Measurements from ENCODE around the gene TMCC1. TPM values are rescaled to one million over a fixed set of nuclear protein-coding genes. Genes with fewer than 3 reads are reported as not detected.

TMCC1 gene
- total RNA-seq, 1 experiment from 2014 or later = 6.2 TPM

DNA sequence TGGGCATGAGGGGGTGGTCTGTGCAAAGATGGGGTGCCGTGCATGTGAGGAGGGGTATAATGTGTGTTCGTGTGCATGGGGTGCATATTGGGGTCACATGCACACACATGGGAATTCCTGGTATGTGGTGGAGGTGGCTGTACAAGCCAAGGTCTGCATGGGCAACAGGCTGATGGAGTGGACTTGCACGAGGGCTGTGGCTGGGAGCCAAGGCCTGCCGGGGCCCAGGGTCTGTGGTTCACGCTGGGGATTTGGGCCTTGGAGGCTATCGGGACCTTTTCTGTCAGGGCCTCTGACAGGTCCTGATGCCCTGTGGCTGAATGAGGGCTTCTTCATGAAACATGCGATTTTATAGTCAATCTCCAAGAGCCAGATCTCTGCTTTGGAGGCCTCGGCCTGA is 277.2 kb downstream of the TMCC1 start:
- DNase-seq (no peak), ATAC-seq (no peak)
- ChIA-PET POLR2A (ENCODE audit: unreplicated experiment) (no interaction called here), CTCF (no interaction called here)
- TF ChIP-seq EZH2phosphoT487 (IDR thresholded peaks at IDR 0.05; ENCODE audit: borderline replicate concordance, low read length) (no peak), EZH2 (IDR thresholded peaks at IDR 0.05; ENCODE audit: low read length, unreplicated experiment) (no peak)
- TF ChIP-seq, protein P1, sequence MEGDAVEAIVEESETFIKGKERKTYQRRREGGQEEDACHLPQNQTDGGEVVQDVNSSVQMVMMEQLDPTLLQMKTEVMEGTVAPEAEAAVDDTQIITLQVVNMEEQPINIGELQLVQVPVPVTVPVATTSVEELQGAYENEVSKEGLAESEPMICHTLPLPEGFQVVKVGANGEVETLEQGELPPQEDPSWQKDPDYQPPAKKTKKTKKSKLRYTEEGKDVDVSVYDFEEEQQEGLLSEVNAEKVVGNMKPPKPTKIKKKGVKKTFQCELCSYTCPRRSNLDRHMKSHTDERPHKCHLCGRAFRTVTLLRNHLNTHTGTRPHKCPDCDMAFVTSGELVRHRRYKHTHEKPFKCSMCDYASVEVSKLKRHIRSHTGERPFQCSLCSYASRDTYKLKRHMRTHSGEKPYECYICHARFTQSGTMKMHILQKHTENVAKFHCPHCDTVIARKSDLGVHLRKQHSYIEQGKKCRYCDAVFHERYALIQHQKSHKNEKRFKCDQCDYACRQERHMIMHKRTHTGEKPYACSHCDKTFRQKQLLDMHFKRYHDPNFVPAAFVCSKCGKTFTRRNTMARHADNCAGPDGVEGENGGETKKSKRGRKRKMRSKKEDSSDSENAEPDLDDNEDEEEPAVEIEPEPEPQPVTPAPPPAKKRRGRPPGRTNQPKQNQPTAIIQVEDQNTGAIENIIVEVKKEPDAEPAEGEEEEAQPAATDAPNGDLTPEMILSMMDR (conservative IDR thresholded peaks at IDR 0.05; ENCODE audit: low read depth, low read length) = no peak
- Histone ChIP-seq H4K20me1 (ENCODE audit: low read length) (no peaks in the 10 kb centered on the region), H3K4me1 (ENCODE audit: insufficient read depth, low read length) (no peaks in the 10 kb centered on the region), H3K36me3 (ENCODE audit: low read depth, low read length) (no peaks in the 10 kb centered on the region), H3K9ac (ENCODE audit: low read length) (no peak overlapping the region), H3F3A (ENCODE audit: low read length, unreplicated experiment) (no peaks in the 10 kb centered on the region), H3K27me3 (ENCODE audit: low read length) (no peaks in the 10 kb centered on the region), H3K4me2 (ENCODE audit: low read length) (no peak overlapping the region), H2AFZ (ENCODE audit: low read length) (no peak overlapping the region), H3K9me2 (replicated peaks; ENCODE audit: low read length) (no peaks in the 10 kb centered on the region), H3K4me3 (ENCODE audit: low read length) (no peak overlapping the region), H3K9me3 (ENCODE audit: low read length) (no peaks in the 10 kb centered on the region), H3K79me2 (ENCODE audit: low read length) (no peaks in the 10 kb centered on the region), H3K27ac (ENCODE audit: low read length) (no peak overlapping the region)
- no TSS peak for BruUV-seq (replicated peaks)
- intact Hi-C loops (cut with micrococcal nuclease) = no loop called here

DNA sequence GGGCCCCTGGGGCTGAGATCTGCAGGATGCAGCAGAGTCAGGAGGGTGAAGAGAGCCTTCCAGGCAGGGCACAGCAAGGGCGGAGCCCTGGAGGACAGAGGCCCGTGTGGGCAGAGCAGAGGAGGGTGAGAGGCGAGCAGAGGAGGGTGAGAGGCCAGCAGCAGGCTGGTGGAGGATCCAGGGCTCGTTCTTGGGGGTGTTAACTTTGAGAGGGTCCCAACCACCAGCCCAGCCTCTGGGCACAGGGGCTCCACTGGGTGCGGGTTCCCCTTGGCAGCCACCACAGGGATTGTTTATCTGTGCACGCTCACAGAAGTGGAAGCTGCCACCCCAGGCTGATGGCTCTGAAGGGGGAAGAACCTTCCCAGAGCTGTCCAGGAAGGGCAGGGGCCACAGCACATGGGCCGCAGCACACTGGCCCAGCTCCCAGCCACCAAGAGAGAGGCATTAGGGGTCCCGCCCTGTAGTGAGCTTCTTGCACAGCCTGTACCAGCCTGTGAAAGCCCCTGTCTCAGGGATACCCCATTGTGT is 277.7 kb downstream of the TMCC1 start:
- Histone ChIP-seq H3K4me3 (ENCODE audit: low read length) (no peak overlapping the region), H3K4me2 (ENCODE audit: low read length) (no peak overlapping the region), H3K79me2 (ENCODE audit: low read length) (no peaks in the 10 kb centered on the region), H3K9ac (ENCODE audit: low read length) (no peak overlapping the region), H3K9me2 (replicated peaks; ENCODE audit: low read length) (no peaks in the 10 kb centered on the region), H3K36me3 (ENCODE audit: low read depth, low read length) (no peaks in the 10 kb centered on the region), H3F3A (ENCODE audit: low read length, unreplicated experiment) (no peaks in the 10 kb centered on the region), H4K20me1 (ENCODE audit: low read length) (no peaks in the 10 kb centered on the region), H3K9me3 (ENCODE audit: low read length) (no peaks in the 10 kb centered on the region), H3K4me1 (ENCODE audit: insufficient read depth, low read length) (no peaks in the 10 kb centered on the region), H3K27ac (ENCODE audit: low read length) (no peak overlapping the region), H3K27me3 (ENCODE audit: low read length) (no peaks in the 10 kb centered on the region), H2AFZ (ENCODE audit: low read length) (no peak overlapping the region)
- TF ChIP-seq, protein P1 (conservative IDR thresholded peaks at IDR 0.05; ENCODE audit: low read depth, low read length) = no peak
- TF ChIP-seq EZH2 (IDR thresholded peaks at IDR 0.05; ENCODE audit: low read length, unreplicated experiment) (no peak), EZH2phosphoT487 (IDR thresholded peaks at IDR 0.05; ENCODE audit: borderline replicate concordance, low read length) (no peak)
- DNase-seq (no peak), ATAC-seq (no peak)
- ChIA-PET CTCF (no interaction called here), POLR2A (ENCODE audit: unreplicated experiment) (no interaction called here)
- no TSS peak for BruUV-seq (replicated peaks)
- intact Hi-C loops (cut with micrococcal nuclease) = no loop called here

DNA sequence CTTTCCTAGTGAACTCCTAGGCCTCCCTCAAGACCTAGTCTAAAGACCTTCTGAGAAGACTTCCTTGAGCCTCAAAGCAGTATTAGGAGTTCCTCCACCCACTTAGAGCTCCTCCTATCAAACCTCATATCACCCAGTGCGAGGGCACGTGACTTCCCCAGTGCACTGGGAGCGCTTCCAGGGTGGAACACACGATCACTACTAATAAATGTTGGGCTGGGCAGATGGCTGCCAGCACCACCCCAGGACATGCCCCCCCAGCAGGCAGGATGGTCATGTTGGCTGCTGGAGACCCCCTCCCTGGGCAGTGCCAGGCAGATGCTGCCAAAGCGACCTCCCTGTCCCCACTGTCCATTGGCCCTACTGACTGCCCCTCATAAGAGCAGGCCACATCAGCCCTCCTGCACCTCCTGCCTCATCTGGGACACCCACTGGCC is 278.6 kb downstream of the TMCC1 start:
- TF ChIP-seq EZH2phosphoT487 (IDR thresholded peaks at IDR 0.05; ENCODE audit: borderline replicate concordance, low read length) (no peak), EZH2 (IDR thresholded peaks at IDR 0.05; ENCODE audit: low read length, unreplicated experiment) (no peak)
- TF ChIP-seq, protein P1 (conservative IDR thresholded peaks at IDR 0.05; ENCODE audit: low read depth, low read length) = no peak
- no peak for ATAC-seq
- Histone ChIP-seq H4K20me1 (ENCODE audit: low read length) (no peaks in the 10 kb centered on the region), H3K4me2 (ENCODE audit: low read length) (no peak overlapping the region), H3K9ac (ENCODE audit: low read length) (no peak overlapping the region), H3K4me1 (ENCODE audit: insufficient read depth, low read length) (no peaks in the 10 kb centered on the region), H3K79me2 (ENCODE audit: low read length) (no peaks in the 10 kb centered on the region), H3K27me3 (ENCODE audit: low read length) (no peaks in the 10 kb centered on the region), H2AFZ (ENCODE audit: low read length) (no peak overlapping the region), H3F3A (ENCODE audit: low read length, unreplicated experiment) (no peaks in the 10 kb centered on the region), H3K4me3 (ENCODE audit: low read length) (no peak overlapping the region), H3K9me2 (replicated peaks; ENCODE audit: low read length) (no peaks in the 10 kb centered on the region), H3K36me3 (ENCODE audit: low read depth, low read length) (no peaks in the 10 kb centered on the region), H3K9me3 (ENCODE audit: low read length) (no peaks in the 10 kb centered on the region), H3K27ac (ENCODE audit: low read length) (no peak overlapping the region)
- DNase-seq = no peak
- BruUV-seq (replicated peaks) = no TSS peak
- ChIA-PET CTCF (no interaction called here), POLR2A (ENCODE audit: unreplicated experiment) (no interaction called here)
- intact Hi-C loops (cut with micrococcal nuclease) = no loop called here
